Thyroid gland (tissue), 4 donors: ENCODE data around the gene VWA3A. TPM values are rescaled to one million over a fixed set of nuclear protein-coding genes. Genes with fewer than 3 reads are reported as not detected.
A peak's percentile ranks its signal among the peaks of the same experiment; 100 is the strongest.

Source experiments
- DNase-seq, 2 donors: peaks; one replicate each; pipeline ENCODE4 v3.0.0-alpha.2; 2019
- H3K27ac ChIP-seq, 3 donors: fragments of 200-600 bp; sonication (generic); 1 replicate in 2 of 3; 2 replicates in 1 of 3; pipeline ENCODE4 v1.5.1; 2016 to 2019; ENCODE audit warnings: mild to moderate bottlenecking in 1 of 3, moderate library complexity in 1 of 3
- H3K27me3 ChIP-seq: fragments of 200-600 bp; sonication (generic); one replicate; pipeline ENCODE4 v1.5.1; 2019
- H3K36me3 ChIP-seq, 2 donors: fragments of 200-600 bp; sonication (generic); one replicate each; pipeline ENCODE4 v1.5.1; 2016 to 2019
- H3K4me1 ChIP-seq, 2 donors: fragments of 200-600 bp; sonication (generic); one replicate each; pipeline ENCODE4 v1.5.1; 2017 to 2019
- H3K4me3 ChIP-seq, 3 donors: fragments of 200-600 bp; sonication (generic); replicated peaks in 1 of 3; 1 replicate in 2 of 3; 2 replicates in 1 of 3; pipeline ENCODE4 v1.5.1; 2016; ENCODE audit warnings: mild to moderate bottlenecking in 1 of 3
- H3K9me3 ChIP-seq: fragments of 200-600 bp; sonication (generic); one replicate; pipeline ENCODE4 v1.5.1; 2017
- CTCF ChIP-seq, 6 experiments: fragments of 200-600 bp in 3 of 6; fragments of 450-650 bp in 3 of 6; sonication (generic) in 3 of 6; IDR thresholded peaks; one replicate each; pipeline ENCODE4 v1.5.1; 2016 to 2019; ENCODE audit warnings: antibody characterized with exemption in 6 of 6, mild to moderate bottlenecking in 2 of 6, inconsistent platforms in 1 of 6, moderate library complexity in 1 of 6
- POLR2A ChIP-seq, 2 donors: fragments of 450-650 bp; IDR thresholded peaks; one replicate each; pipeline ENCODE4 v1.6.1; 2017; ENCODE audit warnings: antibody characterized with exemption in 2 of 2, mild to moderate bottlenecking in 2 of 2, moderate library complexity in 1 of 2
- WGBS, 2 donors: methylation state at CpG; one replicate each; pipeline ENCODE4 v1.1.5; 2017; 5-methylcytosine and 5-hydroxymethylcytosine counted together
- intact Hi-C: fragments of 100-400 bp; cut with DNase I; formaldehyde crosslinking; loops from one replicate; pipeline ENCODE4 v1.15.1; 2023
- total RNA-seq, 4 donors: library from RNA; depleted of rRNA; stranded (reverse); fragments of >200 nt; gene quantifications; one replicate each; pipeline ENCODE4 v1.2.3, GENCODE V29; 2016

The VWA3A gene
- total RNA-seq, 4 donors from 2014 or later: 0.56 TPM; not detected in 3

GRCh38 chr16:22198547-22199293, 106.4 kb downstream of the VWA3A start:
- DNase-seq: no peak
- intact Hi-C loops: no loop called here
- WGBS, 2 donors: 72 to 77% methylated on average over 7 of the region's 7 CpGs
- Histone ChIP-seq H3K4me3 (no peak overlapping the region), H3K4me1 (peaks cover 0 to 13% of the 10 kb centered on the region in 2 donors), H3K9me3 (no peaks in the 10 kb centered on the region), H3K36me3 (no peaks in the 10 kb centered on the region), H3K27ac (peak overlapping the region in 2 of 3 donors; percentile 61 to 82), H3K27me3 (no peaks in the 10 kb centered on the region)
- TF ChIP-seq CTCF (IDR thresholded peaks at IDR 0.05) (no peak), POLR2A (IDR thresholded peaks at IDR 0.05) (no peak)

DNA sequence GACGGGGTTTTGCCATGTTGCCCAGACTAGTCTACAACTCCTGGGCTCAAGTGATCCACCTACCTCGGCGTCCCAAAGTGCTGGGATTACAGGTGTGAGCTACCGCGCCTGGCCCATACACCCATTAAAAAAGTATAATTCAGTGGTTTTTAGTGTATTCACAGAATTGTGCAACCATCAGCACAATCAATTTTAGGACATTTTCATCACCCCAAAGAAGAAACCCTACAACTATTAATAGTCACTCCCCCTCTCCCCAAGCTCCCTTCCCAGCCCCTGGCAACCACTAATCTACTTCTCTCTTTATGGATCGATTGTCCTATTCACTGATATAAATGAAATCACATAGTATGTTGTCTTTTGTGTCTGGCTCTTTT, 109.9 kb downstream of the VWA3A start:
- no peaks in the 10 kb centered on the region for H3K36me3 ChIP-seq
- intact Hi-C loops: no loop called here
- no peak overlapping the region for H3K27ac ChIP-seq
- no peak overlapping the region for H3K4me3 ChIP-seq
- WGBS, 2 donors: 86 to 97% methylated on average over 6 of the region's 6 CpGs
- H3K4me1 ChIP-seq: peaks cover 2 to 18% of the 10 kb centered on the region in 2 donors
- no peak for DNase-seq
- no peaks in the 10 kb centered on the region for H3K27me3 ChIP-seq
- TF ChIP-seq CTCF (IDR thresholded peaks at IDR 0.05): no peak
- H3K9me3 ChIP-seq: no peaks in the 10 kb centered on the region

DNA sequence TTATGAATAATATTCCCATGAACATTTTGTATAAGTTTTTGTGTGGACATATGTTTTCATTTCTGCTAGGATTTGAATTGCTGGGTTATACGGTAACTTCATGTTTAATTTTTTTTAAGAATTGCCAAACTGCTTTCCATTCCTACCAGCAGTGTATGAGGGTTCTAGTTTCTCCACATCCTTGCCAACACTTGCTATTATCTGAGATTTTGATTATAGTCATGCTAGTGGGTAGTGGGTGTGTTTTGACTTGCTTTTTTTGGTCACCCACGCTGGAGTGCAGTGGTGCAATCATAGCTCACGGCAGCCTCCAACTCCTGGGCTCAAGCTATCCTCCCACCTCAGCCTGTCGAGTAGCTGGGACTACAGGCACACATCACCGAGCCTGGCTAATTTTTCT, 110.8 kb downstream of the VWA3A start:
- no peak for DNase-seq
- intact Hi-C loops: no loop called here

GRCh38 chr16:22204091-22204655, 111.8 kb downstream of the VWA3A start:
- Histone ChIP-seq H3K27me3 (no peaks in the 10 kb centered on the region), H3K9me3 (no peaks in the 10 kb centered on the region), H3K36me3 (no peaks in the 10 kb centered on the region), H3K4me1 (peaks cover 11 to 34% of the 10 kb centered on the region in 2 donors), H3K27ac (no peak overlapping the region), H3K4me3 (no peak overlapping the region)
- no peak for DNase-seq
- TF ChIP-seq CTCF (IDR thresholded peaks at IDR 0.05): no peak
- TF ChIP-seq POLR2A (IDR thresholded peaks at IDR 0.05): no peak
- intact Hi-C loops: no loop called here
- WGBS, 2 donors: 95 to 100% methylated on average over 2 of the region's 2 CpGs

More for the DNA sequence above, 110.8 kb downstream of the VWA3A start:
- TF ChIP-seq POLR2A (IDR thresholded peaks at IDR 0.05): no peak
- TF ChIP-seq CTCF (IDR thresholded peaks at IDR 0.05): no peak
- no peak overlapping the region for H3K4me3 ChIP-seq
- no peak overlapping the region for H3K27ac ChIP-seq
- no peaks in the 10 kb centered on the region for H3K27me3 ChIP-seq
- no peaks in the 10 kb centered on the region for H3K9me3 ChIP-seq
- WGBS, 2 donors: 82 to 88% methylated on average over 5 of the region's 5 CpGs
- H3K4me1 ChIP-seq: peaks cover 11 to 27% of the 10 kb centered on the region in 2 donors
- no peaks in the 10 kb centered on the region for H3K36me3 ChIP-seq

GRCh38 chr16:22205577-22206012, 113.3 kb downstream of the VWA3A start:
- no peaks in the 10 kb centered on the region for H3K36me3 ChIP-seq
- no peak for TF ChIP-seq CTCF (IDR thresholded peaks at IDR 0.05)
- TF ChIP-seq POLR2A (IDR thresholded peaks at IDR 0.05): no peak
- no peaks in the 10 kb centered on the region for H3K9me3 ChIP-seq
- 9 to 10% methylated on average over 11 of the region's 11 CpGs for WGBS, 2 donors
- H3K4me3 ChIP-seq: peak overlapping the region in 2 of 3 donors; percentile 9 to 81
- no peaks in the 10 kb centered on the region for H3K27me3 ChIP-seq
- peak overlapping the region; percentile 64 to 89 (median 88) for H3K27ac ChIP-seq
- no peak for DNase-seq
- H3K4me1 ChIP-seq: peaks cover 11 to 37% of the 10 kb centered on the region in 2 donors
- intact Hi-C loops: loop anchor here (5.0 kb wide), 1 partner anchor 92 kb away; the partner anchor contains the start of gene POLR3E
